Measurements from ENCODE around the gene ZBTB47.

The ZBTB47 gene

DNA sequence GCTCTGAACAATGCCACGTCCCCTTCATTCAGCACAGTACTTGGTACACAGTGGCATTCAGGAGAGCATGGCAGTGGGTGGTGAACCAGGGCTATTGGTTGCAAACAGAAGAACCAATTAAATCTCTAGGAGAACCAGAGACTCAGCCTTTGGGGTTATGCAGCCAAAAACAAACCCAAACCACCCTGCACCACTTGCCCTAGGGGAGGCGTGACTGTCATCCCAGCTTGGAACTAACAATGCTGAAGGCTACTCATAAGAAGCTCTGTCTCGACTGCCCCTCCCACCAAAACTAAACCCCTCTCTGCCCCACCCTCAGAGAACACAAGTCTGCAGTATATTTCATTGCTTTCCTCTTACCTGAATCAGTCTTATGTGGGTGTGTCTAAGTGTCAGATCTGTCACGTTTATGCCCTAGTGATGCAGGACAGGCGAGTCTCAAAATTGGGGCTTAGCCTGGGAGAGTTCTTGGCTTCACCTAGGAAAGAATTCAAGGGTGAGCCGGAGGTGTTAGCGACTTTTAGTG lies 16.6 kb downstream of the ZBTB47 start:
- no peak overlapping the region for H3K9ac ChIP-seq (ENCODE audit: insufficient read length)
- TF ChIP-seq EZH2 (IDR thresholded peaks at IDR 0.05): no peak
- TF ChIP-seq POLR2AphosphoS5 (IDR thresholded peaks at IDR 0.05; ENCODE audit: borderline replicate concordance, low read depth, low read length): no peak
- TF ChIP-seq FOXP2 (optimal IDR thresholded peaks at IDR 0.05; ENCODE audit: control extremely low read depth, extremely low read length, insufficient read depth): no peak
- H3K9me3 ChIP-seq (ENCODE audit: low read depth, low read length): no peaks in the 10 kb centered on the region
- H3K27ac ChIP-seq: no peak overlapping the region
- no peak overlapping the region for H3K4me3 ChIP-seq
- no peak for DNase-seq (ENCODE audit: low read depth, low spot score)
- no peaks in the 10 kb centered on the region for H3K36me3 ChIP-seq (ENCODE audit: insufficient read depth, low read length)

DNA sequence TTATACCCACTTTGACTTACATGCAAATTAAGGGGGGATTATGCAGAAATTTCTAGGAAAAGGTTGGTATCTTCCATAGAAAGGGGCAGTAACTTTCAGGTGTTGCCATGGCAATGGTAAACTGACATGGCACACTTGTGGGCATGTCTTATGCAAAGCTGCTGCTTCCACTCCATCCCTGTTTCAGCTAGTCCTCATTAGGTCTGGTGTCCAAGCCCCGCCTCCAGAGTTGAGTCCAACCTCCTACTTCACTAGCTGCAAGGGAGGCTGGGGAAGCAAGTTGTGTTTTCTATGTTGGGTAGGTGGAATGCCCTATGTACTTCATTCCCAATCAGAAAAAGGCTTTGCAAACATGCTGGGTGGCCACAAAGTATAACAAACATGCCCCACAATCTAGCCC lies 17.2 kb downstream of the ZBTB47 start:
- H3K36me3 ChIP-seq (ENCODE audit: insufficient read depth, low read length): no peaks in the 10 kb centered on the region
- no peak overlapping the region for H3K4me3 ChIP-seq
- TF ChIP-seq POLR2AphosphoS5 (IDR thresholded peaks at IDR 0.05; ENCODE audit: borderline replicate concordance, low read depth, low read length): no peak
- TF ChIP-seq FOXP2 (optimal IDR thresholded peaks at IDR 0.05; ENCODE audit: control extremely low read depth, extremely low read length, insufficient read depth): no peak
- TF ChIP-seq EZH2 (IDR thresholded peaks at IDR 0.05): no peak
- no peak overlapping the region for H3K27ac ChIP-seq
- H3K9ac ChIP-seq (ENCODE audit: insufficient read length): no peak overlapping the region
- no peak for DNase-seq (ENCODE audit: low read depth, low spot score)
- H3K9me3 ChIP-seq (ENCODE audit: low read depth, low read length): no peaks in the 10 kb centered on the region

DNA sequence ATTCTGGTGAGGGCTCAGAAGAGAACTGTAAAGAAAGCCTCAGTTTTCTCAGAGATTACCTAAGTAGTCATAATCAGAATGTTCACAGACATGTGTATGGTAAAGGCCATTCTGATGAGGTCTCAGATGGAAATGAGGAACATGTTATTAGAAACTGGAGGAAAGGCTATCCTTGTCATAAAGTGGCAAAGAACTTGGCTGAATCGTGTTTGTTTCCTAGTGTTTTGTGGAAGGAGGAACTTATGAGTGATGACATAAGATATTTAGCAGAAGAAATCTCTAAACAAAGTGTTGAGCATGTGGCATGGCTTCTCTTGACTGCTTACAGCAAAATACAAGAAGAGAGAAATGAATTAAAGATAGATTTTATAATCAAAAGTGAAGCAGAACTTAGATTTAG lies 19.0 kb downstream of the ZBTB47 start:
- DNase-seq (ENCODE audit: low read depth, low spot score): no peak
- no peaks in the 10 kb centered on the region for H3K9me3 ChIP-seq (ENCODE audit: low read depth, low read length)
- H3K9ac ChIP-seq (ENCODE audit: insufficient read length): no peak overlapping the region
- TF ChIP-seq EZH2 (IDR thresholded peaks at IDR 0.05) (no peak), POLR2AphosphoS5 (IDR thresholded peaks at IDR 0.05; ENCODE audit: borderline replicate concordance, low read depth, low read length) (no peak), FOXP2 (optimal IDR thresholded peaks at IDR 0.05; ENCODE audit: control extremely low read depth, extremely low read length, insufficient read depth) (no peak)
- H3K36me3 ChIP-seq (ENCODE audit: insufficient read depth, low read length): no peaks in the 10 kb centered on the region
- no peak overlapping the region for H3K27ac ChIP-seq
- no peak overlapping the region for H3K4me3 ChIP-seq

- H3K9me3 ChIP-seq (ENCODE audit: low read depth, low read length): no peaks in the 10 kb centered on the region
- no peak for DNase-seq (ENCODE audit: low read depth, low spot score)
Measured at GRCh38 chr3:42673082-42673481, 19.6 kb downstream of the ZBTB47 start.

GRCh38 chr3:42674146-42674545 lies 20.6 kb downstream of the ZBTB47 start:
- no peak for DNase-seq (ENCODE audit: low read depth, low spot score)
- H3K9me3 ChIP-seq (ENCODE audit: low read depth, low read length): no peaks in the 10 kb centered on the region
- TF ChIP-seq POLR2AphosphoS5 (IDR thresholded peaks at IDR 0.05; ENCODE audit: borderline replicate concordance, low read depth, low read length): no peak
- TF ChIP-seq FOXP2 (optimal IDR thresholded peaks at IDR 0.05; ENCODE audit: control extremely low read depth, extremely low read length, insufficient read depth): no peak
- no peak for TF ChIP-seq EZH2 (IDR thresholded peaks at IDR 0.05)

More at GRCh38 chr3:42673082-42673481, 19.6 kb downstream of the ZBTB47 start:
- Histone ChIP-seq H3K9ac (ENCODE audit: insufficient read length) (no peak overlapping the region), H3K27ac (no peak overlapping the region), H3K36me3 (ENCODE audit: insufficient read depth, low read length) (no peaks in the 10 kb centered on the region), H3K4me3 (no peak overlapping the region)
- TF ChIP-seq EZH2 (IDR thresholded peaks at IDR 0.05) (no peak), FOXP2 (optimal IDR thresholded peaks at IDR 0.05; ENCODE audit: control extremely low read depth, extremely low read length, insufficient read depth) (no peak), POLR2AphosphoS5 (IDR thresholded peaks at IDR 0.05; ENCODE audit: borderline replicate concordance, low read depth, low read length) (no peak)

GRCh38 chr3:42675909-42676308 lies 22.4 kb downstream of the ZBTB47 start:
- DNase-seq (ENCODE audit: low read depth, low spot score): no peak
- TF ChIP-seq EZH2 (IDR thresholded peaks at IDR 0.05) (no peak), FOXP2 (optimal IDR thresholded peaks at IDR 0.05; ENCODE audit: control extremely low read depth, extremely low read length, insufficient read depth) (no peak), POLR2AphosphoS5 (IDR thresholded peaks at IDR 0.05; ENCODE audit: borderline replicate concordance, low read depth, low read length) (no peak)

More at GRCh38 chr3:42674146-42674545, 20.6 kb downstream of the ZBTB47 start:
- H3K4me3 ChIP-seq: no peak overlapping the region
- H3K9ac ChIP-seq (ENCODE audit: insufficient read length): no peak overlapping the region
- H3K36me3 ChIP-seq (ENCODE audit: insufficient read depth, low read length): no peaks in the 10 kb centered on the region
- no peak overlapping the region for H3K27ac ChIP-seq

DNA sequence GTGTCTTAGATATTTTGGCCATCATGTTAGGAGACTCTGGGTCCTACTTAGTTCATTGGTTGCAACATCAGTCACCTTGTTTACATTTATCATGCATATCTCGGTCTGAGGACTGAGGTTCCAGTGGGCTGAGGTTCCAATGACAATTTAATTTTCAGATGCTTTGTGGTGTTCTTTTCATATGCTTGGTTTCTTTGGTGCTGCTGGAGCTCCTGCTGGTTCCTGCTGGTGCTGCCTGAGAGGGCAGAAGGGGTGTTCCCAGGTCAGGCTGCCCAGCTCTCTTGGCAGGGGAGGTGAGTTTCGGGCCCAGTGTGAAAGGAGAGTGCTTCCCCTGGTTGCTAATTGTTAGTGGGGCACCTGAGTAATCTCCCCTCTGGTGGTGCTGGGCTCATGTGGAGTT lies 24.9 kb downstream of the ZBTB47 start:
- Histone ChIP-seq H3K27ac (no peak overlapping the region), H3K9me3 (ENCODE audit: low read depth, low read length) (no peaks in the 10 kb centered on the region), H3K36me3 (ENCODE audit: insufficient read depth, low read length) (no peaks in the 10 kb centered on the region), H3K9ac (ENCODE audit: insufficient read length) (no peak overlapping the region), H3K4me3 (no peak overlapping the region)
- no peak for DNase-seq (ENCODE audit: low read depth, low spot score)
- no peak for TF ChIP-seq EZH2 (IDR thresholded peaks at IDR 0.05)

More at GRCh38 chr3:42675909-42676308, 22.4 kb downstream of the ZBTB47 start:
- no peaks in the 10 kb centered on the region for H3K36me3 ChIP-seq (ENCODE audit: insufficient read depth, low read length)
- H3K9ac ChIP-seq (ENCODE audit: insufficient read length): no peak overlapping the region
- H3K27ac ChIP-seq: no peak overlapping the region
- no peaks in the 10 kb centered on the region for H3K9me3 ChIP-seq (ENCODE audit: low read depth, low read length)
- H3K4me3 ChIP-seq: no peak overlapping the region

GRCh38 chr3:42680271-42680670 lies 26.8 kb downstream of the ZBTB47 start:
- Histone ChIP-seq H3K36me3 (ENCODE audit: insufficient read depth, low read length) (no peaks in the 10 kb centered on the region), H3K4me3 (no peak overlapping the region)
- DNase-seq (ENCODE audit: low read depth, low spot score): no peak

DNA sequence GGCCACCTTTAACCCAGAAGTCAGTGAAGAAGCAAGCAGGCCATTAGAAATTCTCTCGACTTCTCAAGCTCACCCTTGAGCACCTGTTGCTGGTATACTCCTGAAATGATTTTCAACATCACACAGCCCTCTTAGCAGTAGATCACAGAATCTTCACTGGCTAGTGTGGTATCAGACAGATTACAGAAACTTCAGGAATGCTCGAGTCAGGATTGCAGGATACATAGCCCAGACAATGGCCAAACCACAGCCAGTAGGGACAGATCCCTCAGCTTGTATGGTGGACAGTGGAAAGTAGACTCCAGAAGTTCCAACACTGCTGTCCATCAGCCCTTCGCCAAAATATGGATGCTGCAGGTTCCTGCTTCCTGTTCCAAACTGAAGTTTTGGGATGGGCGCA lies 27.3 kb downstream of the ZBTB47 start:
- Histone ChIP-seq H3K36me3 (ENCODE audit: insufficient read depth, low read length) (no peaks in the 10 kb centered on the region), H3K4me3 (no peak overlapping the region), H3K27ac (no peak overlapping the region), H3K9ac (ENCODE audit: insufficient read length) (no peak overlapping the region), H3K9me3 (ENCODE audit: low read depth, low read length) (no peaks in the 10 kb centered on the region)
- no peak for DNase-seq (ENCODE audit: low read depth, low spot score)
- TF ChIP-seq EZH2 (IDR thresholded peaks at IDR 0.05) (no peak), FOXP2 (optimal IDR thresholded peaks at IDR 0.05; ENCODE audit: control extremely low read depth, extremely low read length, insufficient read depth) (no peak), POLR2AphosphoS5 (IDR thresholded peaks at IDR 0.05; ENCODE audit: borderline replicate concordance, low read depth, low read length) (no peak)

More at GRCh38 chr3:42680271-42680670, 26.8 kb downstream of the ZBTB47 start:
- H3K9me3 ChIP-seq (ENCODE audit: low read depth, low read length): no peaks in the 10 kb centered on the region
- H3K9ac ChIP-seq (ENCODE audit: insufficient read length): no peak overlapping the region
- TF ChIP-seq EZH2 (IDR thresholded peaks at IDR 0.05): no peak
- no peak for TF ChIP-seq POLR2AphosphoS5 (IDR thresholded peaks at IDR 0.05; ENCODE audit: borderline replicate concordance, low read depth, low read length)
- no peak overlapping the region for H3K27ac ChIP-seq

All from SK-N-MC (cell line).